HG03460 (cell line): ENCODE measurements around the gene ALK.

Experiments used
- ATAC-seq: cut with Tn5 transposase; IDR thresholded peaks from one replicate; pipeline ENCODE4 v1.9.1; 2021; ENCODE audit not compliant: unreplicated experiment

Gene ALK

GRCh38 chr2:29215739-29216608 lies 705.4 kb downstream of the ALK start:
- ATAC-seq: no peak

GRCh38 chr2:29215073-29215472 lies 706.3 kb downstream of the ALK start:
- no peak for ATAC-seq

GRCh38 chr2:29213888-29214291 lies 707.5 kb downstream of the ALK start:
- ATAC-seq: no peak

- no peak for ATAC-seq
Observed at GRCh38 chr2:29212009-29212408, 709.4 kb downstream of the ALK start.

GRCh38 chr2:29209551-29209950 lies 711.8 kb downstream of the ALK start:
- no peak for ATAC-seq

- ATAC-seq: no peak
Observed at GRCh38 chr2:29207352-29208148, 713.8 kb downstream of the ALK start.

- ATAC-seq: no peak
Observed at GRCh38 chr2:29206941-29207340, 714.4 kb downstream of the ALK start.

GRCh38 chr2:29202819-29203495 lies 718.4 kb downstream of the ALK start:
- ATAC-seq: no peak

GRCh38 chr2:29201979-29202378 lies 719.4 kb downstream of the ALK start:
- ATAC-seq: no peak

- peak; percentile 61 for ATAC-seq
Observed at GRCh38 chr2:29196792-29197788, 724.3 kb downstream of the ALK start.

- ATAC-seq: no peak
Observed at GRCh38 chr2:29195796-29196195, 725.6 kb downstream of the ALK start.

GRCh38 chr2:29193681-29194080 lies 727.7 kb downstream of the ALK start:
- no peak for ATAC-seq

GRCh38 chr2:29193111-29193510 lies 728.3 kb downstream of the ALK start:
- no peak for ATAC-seq

- no peak for ATAC-seq
Observed at GRCh38 chr2:29192526-29192925, 728.9 kb downstream of the ALK start.

- ATAC-seq: no peak
Observed at GRCh38 chr2:29191817-29192216, 729.6 kb downstream of the ALK start.

- no peak for ATAC-seq
Observed at GRCh38 chr2:29189052-29189451, 732.3 kb downstream of the ALK start.

GRCh38 chr2:29187926-29188325 lies 733.5 kb downstream of the ALK start:
- ATAC-seq: no peak

GRCh38 chr2:29186817-29187216 lies 734.6 kb downstream of the ALK start:
- ATAC-seq: no peak

- ATAC-seq: no peak
Observed at GRCh38 chr2:29184531-29184930, 736.9 kb downstream of the ALK start.

- ATAC-seq: no peak
Observed at GRCh38 chr2:29182920-29183319, 738.5 kb downstream of the ALK start.
